Keratinocyte (primary cell): Measurements from ENCODE around the gene MYO1G. TPM values are rescaled to one million over a fixed set of nuclear protein-coding genes. Genes with fewer than 3 reads are reported as not detected.

ENCODE experiments used
- DNase-seq: peaks from one replicate; pipeline ENCODE4 v3.0.0-alpha.2; 2011; ENCODE audit warnings: low read depth, missing footprints, low spot score
- FAIRE-seq: peaks from 2 replicates; lab custom pipeline; 2011; peaks lifted over from hg19 to GRCh38; lab: Jason Lieb, UNC
- H2AFZ ChIP-seq: 2 replicates; pipeline ENCODE4 v1.6.0; 2012; ENCODE audit warnings: low read length, control low read depth, inconsistent platforms; ENCODE audit not compliant: control insufficient read depth
- H3K27ac ChIP-seq: 2 replicates; pipeline ENCODE4 v1.5.1; 2011; ENCODE audit warnings: low read length; ENCODE audit not compliant: control insufficient read depth, insufficient read depth
- H3K27me3 ChIP-seq: 3 replicates; pipeline ENCODE4 v1.6.0; 2011; ENCODE audit warnings: low read length; ENCODE audit not compliant: control insufficient read depth, insufficient read depth; ENCODE audit errors: extremely low read depth
- H3K36me3 ChIP-seq, 2 experiments: 2 replicates in 1 of 2; 3 replicates in 1 of 2; pipeline ENCODE4 v1.5.1; 2011; ENCODE audit warnings: low read length in 2 of 2, mild to moderate bottlenecking in 1 of 2; ENCODE audit not compliant: control insufficient read depth in 2 of 2, insufficient read depth in 2 of 2; ENCODE audit errors: extremely low read depth in 1 of 2
- H3K4me1 ChIP-seq: 3 replicates; pipeline ENCODE4 v1.5.1; 2011; ENCODE audit warnings: low read length; ENCODE audit not compliant: control insufficient read depth, insufficient read depth; ENCODE audit errors: extremely low read depth
- H3K4me2 ChIP-seq: 3 replicates; pipeline ENCODE4 v1.6.0; 2011; ENCODE audit warnings: low read depth, low read length; ENCODE audit not compliant: control insufficient read depth, insufficient read depth; ENCODE audit errors: extremely low read depth
- H3K4me3 ChIP-seq, 3 experiments: fragments of 200-600 bp in 1 of 3; sonication (generic) in 1 of 3; 2 replicates in 2 of 3; 3 replicates in 1 of 3; pipeline ENCODE4 v1.5.1; 2011 to 2016; ENCODE audit warnings: low read length in 3 of 3, mild to moderate bottlenecking in 3 of 3, control low read depth in 2 of 3, inconsistent platforms in 1 of 3, low read depth in 1 of 3, mixed read lengths in 1 of 3, mixed run types in 1 of 3, moderate library complexity in 1 of 3; ENCODE audit not compliant: control insufficient read depth in 2 of 3, insufficient read depth in 2 of 3; ENCODE audit errors: extremely low read depth in 1 of 3
- H3K79me2 ChIP-seq: 2 replicates; pipeline ENCODE4 v1.6.0; 2012; ENCODE audit warnings: low read length; ENCODE audit not compliant: control insufficient read depth, insufficient read depth
- H3K9ac ChIP-seq: 3 replicates; pipeline ENCODE4 v1.6.0; 2011; ENCODE audit warnings: low read length; ENCODE audit not compliant: control insufficient read depth, insufficient read depth; ENCODE audit errors: extremely low read depth
- H3K9me1 ChIP-seq: 3 replicates; pipeline ENCODE4 v1.6.0; 2011; ENCODE audit warnings: low read length; ENCODE audit not compliant: control insufficient read depth, insufficient read depth; ENCODE audit errors: extremely low read depth
- H3K9me3 ChIP-seq: 2 replicates; pipeline ENCODE4 v1.5.1; 2012; ENCODE audit warnings: low read depth, low read length; ENCODE audit not compliant: control insufficient read depth
- H4K20me1 ChIP-seq: 3 replicates; pipeline ENCODE4 v1.6.0; 2011; ENCODE audit warnings: low read length; ENCODE audit not compliant: control insufficient read depth, insufficient read depth; ENCODE audit errors: extremely low read depth
- EZH2 ChIP-seq: IDR thresholded peaks from one replicate; pipeline ENCODE4 v1.6.1; 2012; ENCODE audit warnings: inconsistent platforms, mild to moderate bottlenecking, low read length, moderate library complexity
- dilution Hi-C: fragments of 300-500 bp; cut with MboI; formaldehyde crosslinking; loops from one replicate; pipeline ENCODE4 v1.7.0; 2020; ENCODE audit warnings: low sequenced_read_pairs; ENCODE audit not compliant: extremely low pct_ligation_motif_present
- polyA plus RNA-seq, 5 experiments: library from polyadenylated mRNA; depleted of rRNA in 3 of 5; stranded (reverse) in 3 of 5; stranded (forward) in 1 of 5; unstranded in 1 of 5; fragments of >200 nt; gene quantifications; 1 replicate in 1 of 5; 2 replicates in 3 of 5; 3 replicates in 1 of 5; pipeline versions ENCODE4 v1.2.1 to v1.2.3, GENCODE V29; 2011 to 2012; ENCODE audit warnings: missing spikeins in 2 of 5, low read depth in 1 of 5, low replicate concordance in 1 of 5
- TF ChIP-seq, protein P1 (sequence below), 3 experiments: IDR thresholded peaks in 1 of 3; conservative IDR thresholded peaks in 1 of 3; optimal IDR thresholded peaks in 1 of 3; 2 replicates in 2 of 3; 3 replicates in 1 of 3; pipeline versions ENCODE3 to v1.5.1; 2011; ENCODE audit warnings: low read length in 3 of 3, mild to moderate bottlenecking in 3 of 3, moderate library complexity in 2 of 3, control low read depth in 1 of 3, inconsistent platforms in 1 of 3; ENCODE audit not compliant: insufficient read depth in 2 of 3; ENCODE audit errors: extremely low read depth in 1 of 3

The MYO1G gene
- polyA plus RNA-seq, 1 donor (not counting 4 experiments of a cell fraction or from before 2014, with no cell fraction given): 0.03 TPM

- no peaks in the 10 kb centered on the region for H3K9me3 ChIP-seq
- TF ChIP-seq, protein P1, sequence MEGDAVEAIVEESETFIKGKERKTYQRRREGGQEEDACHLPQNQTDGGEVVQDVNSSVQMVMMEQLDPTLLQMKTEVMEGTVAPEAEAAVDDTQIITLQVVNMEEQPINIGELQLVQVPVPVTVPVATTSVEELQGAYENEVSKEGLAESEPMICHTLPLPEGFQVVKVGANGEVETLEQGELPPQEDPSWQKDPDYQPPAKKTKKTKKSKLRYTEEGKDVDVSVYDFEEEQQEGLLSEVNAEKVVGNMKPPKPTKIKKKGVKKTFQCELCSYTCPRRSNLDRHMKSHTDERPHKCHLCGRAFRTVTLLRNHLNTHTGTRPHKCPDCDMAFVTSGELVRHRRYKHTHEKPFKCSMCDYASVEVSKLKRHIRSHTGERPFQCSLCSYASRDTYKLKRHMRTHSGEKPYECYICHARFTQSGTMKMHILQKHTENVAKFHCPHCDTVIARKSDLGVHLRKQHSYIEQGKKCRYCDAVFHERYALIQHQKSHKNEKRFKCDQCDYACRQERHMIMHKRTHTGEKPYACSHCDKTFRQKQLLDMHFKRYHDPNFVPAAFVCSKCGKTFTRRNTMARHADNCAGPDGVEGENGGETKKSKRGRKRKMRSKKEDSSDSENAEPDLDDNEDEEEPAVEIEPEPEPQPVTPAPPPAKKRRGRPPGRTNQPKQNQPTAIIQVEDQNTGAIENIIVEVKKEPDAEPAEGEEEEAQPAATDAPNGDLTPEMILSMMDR (optimal IDR thresholded peaks at IDR 0.05 in 1 of 3, IDR thresholded peaks at IDR 0.05 in 1 of 3, conservative IDR thresholded peaks at IDR 0.05 in 1 of 3; ENCODE audit: extremely low read depth in 1 of 3, insufficient read depth in 2 of 3, low read length in 3 of 3): no peak
- no peak for TF ChIP-seq EZH2
- no peak overlapping the region for H3K9ac ChIP-seq
- no peaks in the 10 kb centered on the region for H4K20me1 ChIP-seq
- H2AFZ ChIP-seq: no peak overlapping the region
- no peaks in the 10 kb centered on the region for H3K79me2 ChIP-seq
- no peak overlapping the region for H3K4me3 ChIP-seq
- H3K9me1 ChIP-seq: no peaks in the 10 kb centered on the region
- dilution Hi-C loops: no loop called here
- no peak overlapping the region for H3K4me2 ChIP-seq
- DNase-seq (no peak), FAIRE-seq (no peak)
- no peaks in the 10 kb centered on the region for H3K36me3 ChIP-seq
- peaks cover 4% of the 10 kb centered on the region for H3K27me3 ChIP-seq
- H3K4me1 ChIP-seq: peaks cover 32% of the 10 kb centered on the region
- no peak overlapping the region for H3K27ac ChIP-seq
These were observed 2.6 kb downstream of the MYO1G start for GRCh38 chr7:44976040-44976745.

GRCh38 chr7:44975331-44976039 lies 3.3 kb downstream of the MYO1G start:
- Histone ChIP-seq H3K79me2 (no peaks in the 10 kb centered on the region), H4K20me1 (no peaks in the 10 kb centered on the region), H2AFZ (no peak overlapping the region), H3K9ac (no peak overlapping the region), H3K4me3 (no peak overlapping the region), H3K36me3 (no peaks in the 10 kb centered on the region), H3K4me2 (no peak overlapping the region), H3K27me3 (peaks cover 7% of the 10 kb centered on the region), H3K9me3 (no peaks in the 10 kb centered on the region), H3K9me1 (no peaks in the 10 kb centered on the region), H3K4me1 (peaks cover 25% of the 10 kb centered on the region), H3K27ac (no peak overlapping the region)
- dilution Hi-C loops: no loop called here
- no peak for FAIRE-seq
- no peak for DNase-seq
- no peak for TF ChIP-seq EZH2
- TF ChIP-seq, protein P1 (optimal IDR thresholded peaks at IDR 0.05 in 1 of 3, IDR thresholded peaks at IDR 0.05 in 1 of 3, conservative IDR thresholded peaks at IDR 0.05 in 1 of 3; ENCODE audit: extremely low read depth in 1 of 3, insufficient read depth in 2 of 3, low read length in 3 of 3): no peak
